GM18519 (cell line): ENCODE results near the gene SLC25A34.

Source experiments
- ATAC-seq: cut with Tn5 transposase; IDR thresholded peaks from one replicate; pipeline ENCODE4 v1.9.1; 2021; ENCODE audit warnings: mild to moderate bottlenecking, moderate library complexity; ENCODE audit not compliant: unreplicated experiment, low FRiP score

The SLC25A34 gene

DNA sequence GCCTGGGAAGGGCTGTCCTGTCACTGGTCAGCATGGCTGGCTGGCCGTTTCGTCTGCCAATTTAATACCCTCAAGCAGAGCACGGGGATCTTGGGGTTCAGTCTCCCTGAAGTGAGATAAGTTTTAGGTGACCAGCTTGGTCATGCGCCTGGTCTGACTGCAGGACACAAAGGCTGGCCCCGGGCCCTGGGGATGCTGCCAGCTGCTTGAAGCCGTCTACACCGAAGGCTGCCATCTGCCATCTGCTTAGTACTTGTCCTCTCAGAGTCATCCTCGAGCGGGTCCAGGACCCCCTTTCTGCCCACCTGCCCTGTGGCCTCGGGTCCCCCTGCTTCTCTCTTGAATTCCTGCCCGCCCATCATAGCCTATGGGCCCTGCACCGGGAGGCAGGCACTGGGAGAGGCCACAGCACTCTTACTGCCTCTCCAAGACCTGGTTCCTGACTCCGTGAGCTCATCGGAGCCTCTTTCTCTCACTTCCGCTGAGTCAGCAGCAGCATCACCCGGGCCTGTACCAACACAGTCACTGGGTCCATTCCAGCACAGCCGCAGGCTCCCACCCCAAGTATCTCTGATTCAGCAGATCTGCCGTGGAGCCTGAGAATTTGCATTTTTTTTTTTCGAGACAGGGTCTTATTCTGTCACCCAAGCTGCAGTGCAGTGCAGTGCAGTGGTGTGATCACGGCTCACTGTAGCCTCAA, 29.6 kb downstream of the SLC25A34 start:
- no peak for ATAC-seq

DNA sequence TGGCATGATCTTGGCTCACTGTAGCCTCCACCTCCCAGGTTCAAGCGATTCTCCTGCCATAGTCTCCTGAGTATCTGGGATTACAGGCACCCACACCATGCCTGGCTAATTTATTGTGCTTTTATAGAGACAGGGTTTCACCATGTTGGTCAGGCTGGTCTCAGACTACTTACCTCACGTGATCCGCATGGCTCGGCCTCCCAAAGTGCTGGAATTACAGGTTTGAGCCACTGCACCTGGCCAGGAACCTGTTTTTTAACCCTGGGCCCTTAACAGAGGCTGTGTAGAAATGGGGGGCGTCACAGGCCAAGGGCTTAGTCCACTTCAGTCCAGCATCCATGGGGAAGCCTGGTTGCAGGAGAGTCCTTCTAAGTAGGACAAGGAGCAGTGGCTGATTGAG, 31.9 kb downstream of the SLC25A34 start:
- ATAC-seq, result no peak

DNA sequence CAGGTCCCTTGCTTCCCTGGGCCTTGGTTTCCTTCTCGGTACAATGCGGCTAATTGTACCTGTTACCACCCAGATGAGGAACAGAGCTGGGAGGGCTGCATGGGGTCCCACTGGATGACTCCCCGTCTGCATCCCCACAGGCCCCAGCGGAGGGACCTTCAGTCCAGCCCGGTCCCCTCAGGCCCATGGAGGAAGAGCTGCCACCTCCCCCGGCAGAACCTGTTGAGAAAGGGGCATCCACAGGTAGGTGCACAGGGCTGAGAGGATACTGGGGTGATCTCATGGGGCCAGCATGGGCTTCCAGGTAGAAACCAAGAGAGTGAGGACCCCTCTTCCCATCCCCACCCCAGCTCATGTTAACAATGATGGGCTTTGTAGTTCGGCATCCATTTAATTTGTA, 32.3 kb downstream of the SLC25A34 start:
- no peak for ATAC-seq

DNA sequence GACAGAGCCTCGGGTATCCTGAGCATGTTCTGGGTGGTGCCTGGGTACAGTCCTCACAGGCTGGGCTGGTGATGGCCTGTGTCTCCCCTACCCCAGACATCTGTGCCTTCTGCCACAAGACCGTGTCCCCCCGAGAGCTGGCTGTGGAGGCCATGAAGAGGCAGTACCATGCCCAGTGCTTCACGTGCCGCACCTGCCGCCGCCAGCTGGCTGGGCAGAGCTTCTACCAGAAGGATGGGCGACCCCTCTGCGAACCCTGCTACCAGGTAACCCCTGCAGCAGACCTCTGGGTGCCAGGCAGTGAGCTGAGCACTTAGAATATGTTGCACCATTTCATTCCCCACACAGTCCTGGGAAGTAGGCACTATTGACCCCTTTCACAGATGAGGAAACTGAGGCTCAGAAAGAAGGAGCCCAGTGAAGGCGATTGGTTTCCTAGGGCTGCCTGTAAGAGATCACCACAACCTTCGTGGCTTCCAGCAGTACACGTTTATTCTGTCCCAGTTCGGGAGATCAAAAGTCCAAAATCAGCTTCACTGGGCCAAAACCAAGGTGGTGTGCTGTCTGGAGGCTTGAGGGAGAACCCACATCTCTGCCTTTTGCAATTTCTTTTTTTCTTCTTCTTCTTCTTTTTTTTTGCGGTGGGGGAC, 34.4 kb downstream of the SLC25A34 start:
- no peak for ATAC-seq

DNA sequence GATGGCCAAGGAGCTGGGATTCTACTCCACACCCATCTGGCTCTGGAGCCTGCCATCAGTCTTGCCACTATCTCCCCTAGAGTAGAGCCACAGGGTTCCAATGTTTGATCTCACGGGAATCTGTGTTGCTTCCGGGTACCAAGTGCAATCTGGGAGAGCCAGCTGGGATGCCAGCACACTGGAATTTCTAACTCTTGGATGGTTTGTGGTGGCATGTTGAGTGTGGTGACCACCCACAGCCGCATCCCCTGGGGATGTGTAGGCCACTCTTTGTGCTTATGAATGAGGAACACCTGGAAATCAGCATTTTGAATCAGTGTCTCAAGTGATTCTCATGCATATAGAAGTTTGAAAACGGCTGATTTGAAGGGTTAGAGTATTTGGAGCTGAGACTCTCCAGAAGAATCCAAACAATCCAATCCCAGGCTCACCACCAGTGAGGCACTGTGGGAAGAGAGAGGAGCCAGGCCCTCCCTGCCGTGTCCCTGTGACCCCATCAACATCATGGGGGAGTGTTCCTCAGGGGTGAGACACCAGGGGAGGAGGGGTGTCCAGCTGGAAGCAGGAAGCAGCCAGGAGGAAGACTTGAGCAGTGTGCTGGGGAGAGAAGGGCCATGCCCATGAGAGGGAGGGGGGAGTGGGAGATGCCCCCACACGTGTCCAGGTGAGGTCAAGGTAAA, 35.9 kb downstream of the SLC25A34 start:
- ATAC-seq, result no peak

DNA sequence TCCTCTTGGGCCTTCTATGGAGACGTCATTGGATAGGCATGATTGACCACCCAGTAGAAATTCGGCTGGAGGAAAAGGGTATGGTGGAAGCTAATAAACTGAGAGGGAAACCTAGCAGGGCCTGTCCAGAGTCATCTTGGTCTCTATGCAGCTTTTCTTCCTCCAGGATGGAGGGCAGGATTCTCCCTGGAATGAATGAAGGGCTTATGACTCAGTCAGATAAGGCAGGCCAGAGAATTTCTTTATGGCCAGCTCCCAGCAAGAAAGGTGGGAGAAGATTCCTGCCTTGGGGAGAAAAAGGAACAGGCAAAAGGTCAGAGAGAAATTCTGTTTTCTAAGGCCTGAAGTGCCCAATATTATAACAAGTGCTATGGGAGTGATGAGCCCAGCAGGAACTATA, 39.6 kb downstream of the SLC25A34 start:
- ATAC-seq, result no peak

DNA sequence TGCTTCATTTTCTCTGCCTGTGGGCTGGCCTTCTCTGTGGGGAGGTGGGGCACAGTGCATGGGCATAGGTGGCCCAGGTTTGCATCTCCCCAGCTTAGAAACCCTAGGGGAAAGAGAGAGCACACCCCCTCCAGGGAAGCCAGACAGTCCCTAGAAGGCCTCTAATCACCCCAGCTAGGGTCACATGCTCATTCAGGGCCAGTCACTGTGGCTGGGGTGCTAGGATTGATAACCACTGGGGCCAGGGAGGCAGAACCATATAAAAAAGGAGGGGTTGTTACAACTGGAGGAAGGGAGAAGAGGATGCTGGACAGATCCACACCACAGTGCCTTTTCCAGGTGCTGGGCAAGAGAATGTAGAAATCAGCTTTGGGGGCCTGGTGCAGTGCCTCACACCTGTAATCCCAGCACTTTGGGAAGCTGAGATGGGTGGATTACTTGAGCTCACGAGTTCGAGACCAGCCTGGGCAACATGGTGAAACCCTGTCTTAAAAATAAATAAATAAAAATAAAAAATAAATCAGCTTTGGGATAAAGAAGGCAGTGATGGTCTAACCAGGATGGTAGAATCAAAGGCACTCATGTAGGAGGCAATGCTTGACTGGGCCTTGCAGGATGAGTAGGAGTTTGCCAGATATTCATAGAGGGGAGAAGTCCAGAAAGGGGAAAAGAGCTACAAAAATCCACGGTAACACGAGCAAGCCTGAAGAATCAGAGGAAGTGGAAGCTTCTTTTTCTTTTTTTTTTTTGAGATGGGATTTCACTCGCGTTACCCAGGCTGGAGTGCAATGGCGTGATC, 42.0 kb downstream of the SLC25A34 start:
- no peak for ATAC-seq

DNA sequence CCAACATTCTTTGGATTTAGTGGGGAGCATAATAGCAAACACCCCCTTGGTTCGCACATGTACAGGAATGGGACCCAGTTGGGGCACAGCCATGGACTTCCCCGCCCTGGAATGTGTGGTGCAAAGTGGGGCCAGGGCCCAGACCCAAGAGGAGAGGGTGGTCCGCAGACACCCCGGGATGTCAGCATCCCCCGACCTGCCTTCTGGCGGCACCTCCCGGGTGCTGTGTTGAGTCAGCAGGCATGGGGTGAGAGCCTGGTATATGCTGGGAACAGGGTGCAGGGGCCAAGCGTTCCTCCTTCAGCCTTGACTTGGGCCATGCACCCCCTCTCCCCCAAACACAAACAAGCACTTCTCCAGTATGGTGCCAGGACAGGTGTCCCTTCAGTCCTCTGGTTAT, 49.6 kb downstream of the SLC25A34 start:
- ATAC-seq, result no peak

DNA sequence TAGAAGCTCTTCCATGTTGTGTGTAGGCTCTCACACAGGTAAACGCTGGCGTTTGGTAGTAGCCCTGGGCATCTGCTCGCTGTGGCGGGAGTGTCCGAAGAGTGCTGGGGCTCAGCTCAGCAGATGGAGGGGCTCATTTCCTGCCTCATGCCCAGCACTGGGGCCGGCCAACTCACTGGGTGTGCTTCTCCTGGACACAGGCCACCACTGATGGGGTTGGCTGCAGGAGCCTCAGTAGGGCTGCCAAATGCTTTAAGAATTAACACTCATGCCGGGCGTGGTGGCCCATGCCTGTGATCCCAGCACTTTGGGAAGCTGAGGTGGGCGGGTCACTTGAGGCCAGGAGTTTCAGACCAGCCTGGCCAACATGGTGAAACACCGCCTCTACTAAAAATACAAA, 50.5 kb downstream of the SLC25A34 start:
- no peak for ATAC-seq

DNA sequence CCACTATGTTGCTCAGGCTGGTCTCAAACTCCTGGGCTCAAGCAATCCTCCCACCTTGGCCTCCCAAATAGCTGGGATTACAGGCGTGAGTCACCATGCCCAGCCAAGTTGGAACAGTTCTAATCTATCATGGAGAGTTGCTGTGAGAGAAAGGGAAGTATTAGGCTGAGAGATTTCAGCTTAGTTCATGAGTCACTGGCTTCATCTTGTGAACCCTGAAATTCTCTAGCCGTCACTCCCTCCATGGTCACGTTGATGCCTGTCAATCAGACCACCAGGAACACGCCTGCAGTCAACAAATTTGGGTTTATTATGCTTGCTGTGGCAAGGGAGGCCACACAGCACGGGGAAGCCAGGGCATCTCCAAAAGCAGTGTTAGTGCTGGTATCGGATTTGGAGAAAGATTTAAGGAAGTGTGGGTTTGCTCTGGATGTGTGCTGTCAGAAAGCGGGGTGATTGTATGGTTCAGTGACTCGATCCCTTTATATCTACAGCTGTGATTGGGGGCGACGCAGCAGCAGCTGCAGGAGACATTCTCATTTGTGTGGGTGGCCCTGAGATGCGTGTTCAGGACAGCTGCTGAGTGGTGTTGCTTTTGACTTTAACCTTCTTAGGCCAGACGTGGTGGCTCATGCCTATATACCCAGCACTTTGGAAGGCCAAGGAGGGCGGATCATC, 52.7 kb downstream of the SLC25A34 start:
- no peak for ATAC-seq
